D721Med (cell line): Measurements from ENCODE around the gene CDADC1.

Experiments
- DNase-seq: peaks from one replicate; pipeline ENCODE4 v3.0.0; 2011; ENCODE audit warnings: low spot score; ENCODE audit not compliant: insufficient read length
- FAIRE-seq: peaks from 2 replicates; lab custom pipeline; 2011; peaks lifted over from hg19 to GRCh38; lab: Jason Lieb, UNC
- TF ChIP-seq, protein P1 (sequence below): IDR thresholded peaks from 2 replicates; pipeline ENCODE4 v1.5.1; 2012; ENCODE audit warnings: mild to moderate bottlenecking, control low read depth; ENCODE audit not compliant: insufficient read depth; ENCODE audit errors: missing control alignments

CDADC1 gene

GRCh38 chr13:49247643-49248621 is at the start of gene CDADC1:
Gene CDADC1 (plus strand): TSS chr13:49247925. CDS start chr13:49248038, 113 bp downstream.
- DNase-seq: peak; percentile 62
- TF ChIP-seq, protein P1, sequence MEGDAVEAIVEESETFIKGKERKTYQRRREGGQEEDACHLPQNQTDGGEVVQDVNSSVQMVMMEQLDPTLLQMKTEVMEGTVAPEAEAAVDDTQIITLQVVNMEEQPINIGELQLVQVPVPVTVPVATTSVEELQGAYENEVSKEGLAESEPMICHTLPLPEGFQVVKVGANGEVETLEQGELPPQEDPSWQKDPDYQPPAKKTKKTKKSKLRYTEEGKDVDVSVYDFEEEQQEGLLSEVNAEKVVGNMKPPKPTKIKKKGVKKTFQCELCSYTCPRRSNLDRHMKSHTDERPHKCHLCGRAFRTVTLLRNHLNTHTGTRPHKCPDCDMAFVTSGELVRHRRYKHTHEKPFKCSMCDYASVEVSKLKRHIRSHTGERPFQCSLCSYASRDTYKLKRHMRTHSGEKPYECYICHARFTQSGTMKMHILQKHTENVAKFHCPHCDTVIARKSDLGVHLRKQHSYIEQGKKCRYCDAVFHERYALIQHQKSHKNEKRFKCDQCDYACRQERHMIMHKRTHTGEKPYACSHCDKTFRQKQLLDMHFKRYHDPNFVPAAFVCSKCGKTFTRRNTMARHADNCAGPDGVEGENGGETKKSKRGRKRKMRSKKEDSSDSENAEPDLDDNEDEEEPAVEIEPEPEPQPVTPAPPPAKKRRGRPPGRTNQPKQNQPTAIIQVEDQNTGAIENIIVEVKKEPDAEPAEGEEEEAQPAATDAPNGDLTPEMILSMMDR: peak; percentile 3
- no peak for FAIRE-seq

GRCh38 chr13:49206641-49207040 is 41.1 kb upstream of the CDADC1 start:
- FAIRE-seq: no peak
- TF ChIP-seq, protein P1: no peak

DNA sequence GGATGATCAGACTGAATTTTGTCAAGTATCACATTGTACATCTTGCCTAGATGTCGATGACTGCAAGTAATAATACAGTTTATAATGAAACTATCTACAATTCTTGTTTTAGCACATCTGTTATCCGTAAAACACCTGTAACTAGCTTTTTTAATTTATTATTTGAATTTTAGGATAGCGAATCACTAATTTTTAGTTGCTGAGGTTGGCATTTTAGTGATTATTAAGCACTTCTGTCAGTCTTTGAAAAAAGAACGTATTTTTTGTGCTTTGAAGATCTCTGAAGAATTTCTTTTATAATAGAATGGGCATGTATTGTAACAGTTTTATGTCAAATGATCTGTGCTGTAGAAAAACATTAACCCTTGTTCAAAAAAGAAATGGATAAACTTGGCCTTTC is 39.1 kb upstream of the CDADC1 start:
- FAIRE-seq: no peak
- DNase-seq: no peak
- TF ChIP-seq, protein P1: no peak

More at GRCh38 chr13:49206641-49207040, 41.1 kb upstream of the CDADC1 start:
- no peak for DNase-seq

DNA sequence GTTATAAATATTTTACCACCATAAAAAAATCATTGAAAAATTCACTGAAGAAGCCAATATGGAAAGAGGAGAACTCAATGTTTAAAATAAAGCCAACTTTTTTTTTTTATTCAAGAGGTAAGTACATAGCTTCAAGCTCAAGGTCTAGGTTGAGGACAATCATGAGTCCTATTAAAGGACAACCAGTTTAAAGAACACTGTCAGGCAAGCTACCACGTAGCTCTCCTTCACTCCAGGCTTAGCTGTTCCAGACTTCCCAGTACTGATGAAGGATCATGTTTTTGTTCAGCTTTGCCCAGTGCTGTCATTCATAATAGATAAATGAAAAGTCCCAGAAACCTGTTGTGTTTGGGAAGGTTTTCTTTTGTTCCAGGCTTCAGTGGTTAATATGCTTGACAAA is 37.6 kb upstream of the CDADC1 start:
- TF ChIP-seq, protein P1: no peak
- DNase-seq: no peak
- no peak for FAIRE-seq

DNA sequence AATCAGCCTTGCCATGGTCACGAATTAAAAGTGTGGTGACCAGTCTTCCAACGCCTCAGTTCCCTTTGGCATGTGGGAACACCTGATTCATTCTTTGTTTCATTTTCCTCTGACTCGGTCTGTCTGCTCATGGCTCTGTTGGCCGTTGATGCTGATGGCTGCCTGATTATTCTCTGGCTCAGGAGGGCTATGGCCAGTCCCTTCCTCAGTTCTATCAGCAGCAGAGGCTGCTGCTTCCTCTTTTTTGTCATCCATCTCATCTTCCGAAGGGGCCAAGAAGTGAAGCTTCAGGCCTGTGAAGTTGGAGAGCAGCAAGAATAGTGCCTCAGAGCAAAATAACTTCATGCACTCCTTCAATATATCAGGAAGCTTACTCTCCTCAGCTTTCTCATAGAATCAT is 37.1 kb upstream of the CDADC1 start:
- FAIRE-seq: no peak
- TF ChIP-seq, protein P1: no peak
- no peak for DNase-seq

DNA sequence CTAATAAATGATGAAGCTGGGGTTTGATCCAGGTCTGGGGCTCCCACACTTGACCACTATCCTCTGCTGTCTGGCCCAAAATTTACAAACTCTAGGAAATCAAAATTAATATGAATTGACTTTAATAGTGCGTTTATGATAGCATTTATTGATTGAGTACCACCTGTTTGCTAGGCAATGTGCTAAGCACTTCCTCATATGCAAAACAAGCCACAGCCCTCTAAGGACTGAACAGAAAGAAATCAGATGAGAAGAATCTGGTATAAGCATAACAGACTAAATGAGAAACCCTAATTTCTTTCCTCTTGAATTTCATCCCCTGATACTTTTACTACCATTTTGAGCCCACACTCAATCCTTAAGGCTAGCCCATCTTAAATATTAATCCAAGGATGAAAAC is 34.2 kb upstream of the CDADC1 start:
- TF ChIP-seq, protein P1: no peak
- DNase-seq (no peak), FAIRE-seq (no peak)
